K562 (cell line): ENCODE measurements around the gene NHLH1. TPM values are rescaled to one million over a fixed set of nuclear protein-coding genes. Genes with fewer than 3 reads are reported as not detected.

Source experiments
- ATAC-seq: fragments of 200-7000 bp; cut with Tn5 transposase; 3 replicates; pipeline ENCODE4 v1.9.1; 2020; ENCODE audit warnings: moderate library complexity
- BruUV-seq: library from RNA; stranded (reverse); fragments of 400-500 nt; replicated peaks from 2 replicates; lab custom pipeline; 2021; lab: Mats Ljungman, UMichigan
- CTCF ChIA-PET: fragments of 300-600 bp; formaldehyde crosslinking; extraction: SDS; loops from one replicate; lab custom pipeline; 2021; ENCODE audit warnings: low intra/inter-chr PET ratio; lab: Yijun Ruan, JAX
- POLR2A ChIA-PET: fragments of 300-600, 350-650 bp; sonication (Branson Sonifier 250); formaldehyde crosslinking; extraction: SDS; loops from one replicate; lab custom pipeline; 2021; ENCODE audit warnings: antibody characterized with exemption, inconsistent platforms; lab: Yijun Ruan, JAX
- DNase-seq, 4 experiments: peaks; one replicate each; pipeline versions ENCODE4 v3.0.0 to v3.0.0-alpha.2; 2011 to 2018; ENCODE audit warnings: low spot score in 3 of 4, mixed read lengths in 3 of 4; ENCODE audit errors: extremely low read depth in 1 of 4
- FAIRE-seq: peaks from 2 replicates; lab custom pipeline; 2011; peaks lifted over from hg19 to GRCh38; lab: Jason Lieb, UNC
- H2AFZ ChIP-seq: 2 replicates; pipeline ENCODE4 v1.6.0; 2011; ENCODE audit warnings: low read depth, low read length, control low read depth, inconsistent platforms
- H3K27ac ChIP-seq: fragments of 200-600 bp; 3 replicates; pipeline ENCODE4 v1.8.0; 2011; ENCODE audit warnings: low read depth, mild to moderate bottlenecking, control low read depth, inconsistent platforms, low read length, moderate library complexity, mixed read lengths; ENCODE audit errors: extremely low read depth
- H3K27me3 ChIP-seq, 2 experiments: fragments of 300-600 bp in 1 of 2; 2 replicates in 1 of 2; 3 replicates in 1 of 2; pipeline versions ENCODE4 v1.6.0 to v1.8.0; 2011; ENCODE audit warnings: inconsistent platforms in 2 of 2, low read length in 2 of 2, mild to moderate bottlenecking in 1 of 2, mixed read lengths in 1 of 2, moderate library complexity in 1 of 2; ENCODE audit not compliant: control insufficient read depth in 2 of 2, insufficient read depth in 2 of 2
- H3K36me3 ChIP-seq: fragments of 300-600 bp; 3 replicates; pipeline ENCODE4 v1.8.0; 2011; ENCODE audit warnings: mild to moderate bottlenecking, low read length, inconsistent platforms; ENCODE audit not compliant: control insufficient read depth, insufficient read depth
- H3K4me1 ChIP-seq, 2 experiments: fragments of 200-600 bp in 1 of 2; replicated peaks in 1 of 2; 2 replicates in 1 of 2; 3 replicates in 1 of 2; pipeline versions ENCODE4 v1.5.1 to v1.8.0; 2011; ENCODE audit warnings: inconsistent platforms in 2 of 2, low read length in 2 of 2, mild to moderate bottlenecking in 1 of 2, mixed read lengths in 1 of 2, moderate library complexity in 1 of 2; ENCODE audit not compliant: control insufficient read depth in 2 of 2, insufficient read depth in 2 of 2
- H3K4me2 ChIP-seq: 2 replicates; pipeline ENCODE4 v1.6.1; 2011; ENCODE audit warnings: low read length, control low read depth, inconsistent platforms, mixed read lengths; ENCODE audit not compliant: insufficient read depth
- H3K4me3 ChIP-seq: fragments of 200-600 bp; sonication (generic), shearing (Covaris generic); 2 replicates; pipeline ENCODE4 v1.5.1; 2016; ENCODE audit warnings: control low read depth, inconsistent platforms
- H3K79me2 ChIP-seq: fragments of 200-600 bp; 3 replicates; pipeline ENCODE4 v1.8.0; 2011; ENCODE audit warnings: low read length, inconsistent platforms; ENCODE audit not compliant: control insufficient read depth, insufficient read depth
- H3K9ac ChIP-seq, 2 experiments: 2 replicates each; pipeline versions ENCODE4 v1.6.0 to v1.6.1; 2011; ENCODE audit warnings: low read depth in 2 of 2, low read length in 2 of 2, control low read depth in 1 of 2, inconsistent platforms in 1 of 2, mild to moderate bottlenecking in 1 of 2, mixed read lengths in 1 of 2; ENCODE audit not compliant: insufficient read depth in 1 of 2
- H3K9me1 ChIP-seq: one replicate; pipeline ENCODE4 v1.6.0; 2011; ENCODE audit warnings: inconsistent platforms, mild to moderate bottlenecking, low read length, moderate library complexity; ENCODE audit not compliant: control insufficient read depth, insufficient read depth
- H3K9me3 ChIP-seq: replicated peaks from 2 replicates; pipeline ENCODE4 v1.5.1; 2011; ENCODE audit warnings: low read depth, low read length, inconsistent platforms; ENCODE audit not compliant: control insufficient read depth, insufficient read depth
- H4K20me1 ChIP-seq: replicated peaks from 2 replicates; pipeline ENCODE4 v1.6.1; 2011; ENCODE audit warnings: low read length, inconsistent platforms, mixed read lengths; ENCODE audit not compliant: control insufficient read depth, insufficient read depth
- ATF7 ChIP-seq: fragments of 450-650 bp; IDR thresholded peaks from 2 replicates; pipeline ENCODE4 v1.7.1; 2014; ENCODE audit warnings: mild to moderate bottlenecking, moderate library complexity
- DDX20 ChIP-seq: fragments of 450-650 bp; IDR thresholded peaks from 2 replicates; pipeline ENCODE4 v1.6.1; 2016; ENCODE audit warnings: missing genetic modification characterization, low read depth, mild to moderate bottlenecking, missing compliant biosample characterization, moderate library complexity
- FIP1L1 ChIP-seq: fragments of 200-400 bp; formaldehyde crosslinking; IDR thresholded peaks from 2 replicates; pipeline ENCODE4 v1.6.1; 2018; ENCODE audit warnings: mild to moderate bottlenecking, low read depth, low read length; ENCODE audit not compliant: poor library complexity, severe bottlenecking
- HDGF ChIP-seq: fragments of 450-650 bp; IDR thresholded peaks from 2 replicates; pipeline ENCODE4 v1.6.1; 2016
- MIER1 ChIP-seq: fragments of 450-650 bp; IDR thresholded peaks from 2 replicates; pipeline ENCODE4 v1.6.1; 2016; ENCODE audit warnings: antibody characterized with exemption, mild to moderate bottlenecking, low read depth
- RBBP5 ChIP-seq: fragments of 200-600 bp; sonication (generic); IDR thresholded peaks from 2 replicates; pipeline ENCODE4 v1.6.1; 2012; ENCODE audit warnings: borderline replicate concordance, mild to moderate bottlenecking, low read length, control low read depth, inconsistent platforms; ENCODE audit not compliant: insufficient read depth, poor library complexity, severe bottlenecking
- RBM25 ChIP-seq: fragments of 200-400 bp; formaldehyde crosslinking; IDR thresholded peaks from 2 replicates; pipeline ENCODE4 v1.6.1; 2018; ENCODE audit warnings: low read length, low read depth, moderate library complexity; ENCODE audit not compliant: severe bottlenecking
- TEAD1 ChIP-seq, 2 experiments: fragments of 450-650 bp in 1 of 2; sonication (generic) in 1 of 2; formaldehyde crosslinking; IDR thresholded peaks; 2 replicates each; pipeline versions ENCODE4 v1.4.0 to v1.8.0; 2020 to 2022; ENCODE audit warnings: mild to moderate bottlenecking in 2 of 2, missing genetic modification reagents in 1 of 2
- TSC22D4 ChIP-seq: fragments of 450-650 bp; IDR thresholded peaks from 2 replicates; pipeline ENCODE4 v1.6.1; 2016; ENCODE audit warnings: missing genetic modification characterization, missing biosample characterization, control low read depth
- ZNF232 ChIP-seq: sonication (generic); formaldehyde crosslinking; IDR thresholded peaks from 2 replicates; pipeline ENCODE4 v1.8.0; 2022; ENCODE audit warnings: mild to moderate bottlenecking, missing genetic modification reagents
- WGBS: fragments of 100-300 bp; shearing (Covaris generic); methylation state at CpG from one replicate; pipeline ENCODE4 v1.1.6; 2016; ENCODE audit warnings: low coverage, mixed read lengths; ENCODE audit not compliant: insufficient coverage; ENCODE audit errors: missing lambda C conversion rate; 5-methylcytosine and 5-hydroxymethylcytosine counted together
- in situ Hi-C: fragments of 300-500 bp; cut with MboI; formaldehyde crosslinking; loops from 4 replicates; pipeline ENCODE4 v1.15.0; 2018; ENCODE audit warnings: inconsistent platforms, mixed read lengths
- intact Hi-C: fragments of 100-400 bp; cut with micrococcal nuclease; formaldehyde crosslinking; loops from 2 replicates; pipeline ENCODE4 v1.14.2; 2022
- polyA plus RNA-seq, 8 experiments: library from polyadenylated mRNA; depleted of rRNA in 4 of 8; stranded (reverse) in 5 of 8; unstranded in 3 of 8; fragments of >200 nt; fragmentation: Nextera tagmentation in 2 of 8; fragmentation: Illumina TruSeq in 1 of 8; extraction: Ambion mirVana in 2 of 8; extraction: Trizol in 1 of 8; gene quantifications; 2 replicates each; pipeline versions ENCODE4 v1.2.1 to v1.2.3, GENCODE V29; 2011 to 2014; ENCODE audit warnings: inconsistent platforms in 1 of 8, missing spikeins in 1 of 8
- total RNA-seq, 7 experiments: library from RNA; depleted of rRNA in 6 of 7; stranded (reverse); fragments of >200 nt in 6 of 7; fragmentation: Illumina TruSeq in 2 of 7; extraction: Trizol in 2 of 7; gene quantifications; 2 replicates each; pipeline versions ENCODE4 v1.2.1 to v1.2.3, GENCODE V29; 2011 to 2021; ENCODE audit warnings: low replicate concordance in 1 of 7
- TF ChIP-seq, protein P1 (sequence below): fragments of 450-650 bp; IDR thresholded peaks from one replicate; pipeline ENCODE4 v1.6.1; 2018; ENCODE audit warnings: mild to moderate bottlenecking, moderate library complexity; ENCODE audit not compliant: partially characterized antibody
- TF ChIP-seq, protein P2 (sequence below): IDR thresholded peaks from 2 replicates; pipeline ENCODE4 v1.6.1; 2016; ENCODE audit warnings: missing genetic modification characterization, missing compliant biosample characterization
- TF ChIP-seq, protein P3 (sequence below): IDR thresholded peaks from 2 replicates; pipeline ENCODE4 v1.6.1; 2011; ENCODE audit warnings: borderline replicate concordance, low read depth, mild to moderate bottlenecking, moderate library complexity, low read length; ENCODE audit not compliant: insufficient read depth, poor library complexity, severe bottlenecking

NHLH1 gene
- total and polyA plus RNA-seq, 9 of the 15 experiments (the other 6 are each of a cell fraction or from before 2014, with no cell fraction given): 0.09 to 1.3 (median 0.35) TPM; not detected in 1

DNA sequence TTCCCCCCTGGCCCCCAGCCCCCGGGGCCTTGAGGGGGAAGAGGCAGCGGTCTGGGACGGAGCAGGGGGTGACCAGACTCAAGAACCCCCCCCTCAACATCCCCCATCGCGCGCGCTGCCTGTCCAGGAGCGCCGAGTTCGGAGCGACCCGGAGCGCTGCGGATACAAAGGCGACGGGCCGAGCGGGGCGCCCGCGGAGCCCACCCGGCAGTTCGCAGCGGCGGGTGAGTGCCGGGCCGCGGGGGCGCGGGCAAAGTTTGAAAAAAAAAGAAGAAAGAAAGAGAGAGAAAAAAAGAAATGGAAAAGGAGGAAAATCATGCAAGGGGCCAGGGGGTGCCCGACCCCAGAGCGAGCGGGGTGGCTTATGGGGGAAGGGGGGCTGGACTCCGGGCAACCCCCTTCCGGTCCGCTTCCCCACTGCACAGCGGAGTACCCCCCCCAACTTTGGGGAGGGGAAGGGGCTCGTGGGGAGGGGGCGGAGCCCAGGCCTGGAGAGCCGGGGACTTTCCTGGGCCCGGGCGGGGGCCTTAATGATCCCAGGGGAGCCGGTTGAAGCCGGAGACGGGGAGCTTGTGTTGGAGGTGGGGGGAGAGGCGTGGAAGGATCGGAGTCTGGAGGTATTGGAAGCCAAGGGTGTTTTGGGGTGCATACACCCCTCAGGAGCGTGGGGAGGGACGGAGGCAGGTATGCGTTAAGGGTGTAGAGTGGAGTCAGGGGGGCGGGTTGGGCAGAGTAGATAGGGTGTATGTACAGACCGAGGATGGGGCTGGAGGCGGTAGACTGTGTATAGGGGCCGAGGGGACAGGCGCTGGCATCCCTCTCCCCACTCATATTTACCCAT lies 34.0 kb downstream of the NHLH1 start:
- H3K9me1 ChIP-seq: no peaks in the 10 kb centered on the region
- no peaks in the 10 kb centered on the region for H3K79me2 ChIP-seq
- intact Hi-C loops: no loop called here
- BruUV-seq: no TSS peak
- ChIA-PET CTCF (no interaction called here), POLR2A (interaction anchor here (1.0 kb wide), 1 partner anchor 84 kb away, joined by 3 read pairs; no protein-coding TSS in a partner anchor)
- in situ Hi-C loops: no loop called here
- peak overlapping the region; percentile 29 to 89; a peak in 3 of 4 replicates for H3K9ac ChIP-seq
- DNase-seq (peak in 2 of 4 experiments; percentile 38 to 42), ATAC-seq (peak; percentile 56), FAIRE-seq (no peak)
- H3K4me1 ChIP-seq: peaks cover 16 to 31% of the 10 kb centered on the region in 2 experiments; a peak in 4 of 5 replicates
- peak overlapping the region; percentile 72 for H2AFZ ChIP-seq
- H3K27ac ChIP-seq: peak overlapping the region; percentile 58; the same call in 1 of the 3 replicates
- H3K4me3 ChIP-seq: peak overlapping the region; percentile 59
- WGBS: 13% methylated on average over 40 of the region's 55 CpGs
- no peaks in the 10 kb centered on the region for H3K9me3 ChIP-seq
- no peaks in the 10 kb centered on the region for H3K36me3 ChIP-seq
- peaks cover 3 to 14% of the 10 kb centered on the region in 2 experiments; a peak in 3 of 5 replicates for H3K27me3 ChIP-seq
- H4K20me1 ChIP-seq: 0 out of 2 replicates have a peak, but pooled peaks cover 4% of the 10 kb centered on the region
- H3K4me2 ChIP-seq: peak overlapping the region; percentile 52
- TF ChIP-seq, protein P1, sequence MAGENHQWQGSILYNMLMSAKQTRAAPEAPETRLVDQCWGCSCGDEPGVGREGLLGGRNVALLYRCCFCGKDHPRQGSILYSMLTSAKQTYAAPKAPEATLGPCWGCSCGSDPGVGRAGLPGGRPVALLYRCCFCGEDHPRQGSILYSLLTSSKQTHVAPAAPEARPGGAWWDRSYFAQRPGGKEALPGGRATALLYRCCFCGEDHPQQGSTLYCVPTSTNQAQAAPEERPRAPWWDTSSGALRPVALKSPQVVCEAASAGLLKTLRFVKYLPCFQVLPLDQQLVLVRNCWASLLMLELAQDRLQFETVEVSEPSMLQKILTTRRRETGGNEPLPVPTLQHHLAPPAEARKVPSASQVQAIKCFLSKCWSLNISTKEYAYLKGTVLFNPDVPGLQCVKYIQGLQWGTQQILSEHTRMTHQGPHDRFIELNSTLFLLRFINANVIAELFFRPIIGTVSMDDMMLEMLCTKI: no peak
- TF ChIP-seq RBBP5 (peak; percentile 15), ATF7 (no peak), ZNF232 (CRISPR knock-in tag) (no peak), HDGF (no peak), FIP1L1 (peak; percentile 9), TEAD1 (CRISPR knock-in tag; IDR thresholded peaks at IDR 0.05) (no peak), MIER1 (no peak), DDX20 (tag) (no peak), TSC22D4 (tag) (no peak), RBM25 (no peak)
- TF ChIP-seq, protein P2, sequence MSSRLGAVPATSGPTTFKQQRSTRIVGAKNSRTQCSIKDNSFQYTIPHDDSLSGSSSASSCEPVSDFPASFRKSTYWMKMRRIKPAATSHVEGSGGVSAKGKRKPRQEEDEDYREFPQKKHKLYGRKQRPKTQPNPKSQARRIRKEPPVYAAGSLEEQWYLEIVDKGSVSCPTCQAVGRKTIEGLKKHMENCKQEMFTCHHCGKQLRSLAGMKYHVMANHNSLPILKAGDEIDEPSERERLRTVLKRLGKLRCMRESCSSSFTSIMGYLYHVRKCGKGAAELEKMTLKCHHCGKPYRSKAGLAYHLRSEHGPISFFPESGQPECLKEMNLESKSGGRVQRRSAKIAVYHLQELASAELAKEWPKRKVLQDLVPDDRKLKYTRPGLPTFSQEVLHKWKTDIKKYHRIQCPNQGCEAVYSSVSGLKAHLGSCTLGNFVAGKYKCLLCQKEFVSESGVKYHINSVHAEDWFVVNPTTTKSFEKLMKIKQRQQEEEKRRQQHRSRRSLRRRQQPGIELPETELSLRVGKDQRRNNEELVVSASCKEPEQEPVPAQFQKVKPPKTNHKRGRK: peak; percentile 36; the same call in 1 of the 2 replicates
- TF ChIP-seq, protein P3, sequence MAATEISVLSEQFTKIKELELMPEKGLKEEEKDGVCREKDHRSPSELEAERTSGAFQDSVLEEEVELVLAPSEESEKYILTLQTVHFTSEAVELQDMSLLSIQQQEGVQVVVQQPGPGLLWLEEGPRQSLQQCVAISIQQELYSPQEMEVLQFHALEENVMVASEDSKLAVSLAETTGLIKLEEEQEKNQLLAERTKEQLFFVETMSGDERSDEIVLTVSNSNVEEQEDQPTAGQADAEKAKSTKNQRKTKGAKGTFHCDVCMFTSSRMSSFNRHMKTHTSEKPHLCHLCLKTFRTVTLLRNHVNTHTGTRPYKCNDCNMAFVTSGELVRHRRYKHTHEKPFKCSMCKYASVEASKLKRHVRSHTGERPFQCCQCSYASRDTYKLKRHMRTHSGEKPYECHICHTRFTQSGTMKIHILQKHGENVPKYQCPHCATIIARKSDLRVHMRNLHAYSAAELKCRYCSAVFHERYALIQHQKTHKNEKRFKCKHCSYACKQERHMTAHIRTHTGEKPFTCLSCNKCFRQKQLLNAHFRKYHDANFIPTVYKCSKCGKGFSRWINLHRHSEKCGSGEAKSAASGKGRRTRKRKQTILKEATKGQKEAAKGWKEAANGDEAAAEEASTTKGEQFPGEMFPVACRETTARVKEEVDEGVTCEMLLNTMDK: no peak
